ENCODE data around the gene PSD.

PSD gene

GRCh38 chr10:102438374-102438773 lies 19.8 kb upstream of the PSD start:
- DNase-seq, result no peak

- DNase-seq, result no peak
These were observed 18.9 kb upstream of the PSD start for GRCh38 chr10:102437515-102437914.

GRCh38 chr10:102436312-102436711 lies 17.7 kb upstream of the PSD start:
- DNase-seq, result no peak

- no peak for DNase-seq
These were observed 17.1 kb upstream of the PSD start for GRCh38 chr10:102435529-102436233.

- no peak for DNase-seq
These were observed 16.5 kb upstream of the PSD start for GRCh38 chr10:102435133-102435497.

GRCh38 chr10:102434394-102435132 lies 16.0 kb upstream of the PSD start:
- DNase-seq, result no peak

GRCh38 chr10:102433619-102434046 lies 15.0 kb upstream of the PSD start:
- DNase-seq, result no peak

GRCh38 chr10:102432162-102432950 lies 13.8 kb upstream of the PSD start, which contains the start of gene CUEDC2:
CUEDC2 (minus strand) TSS chr10:102432574; CDS start chr10:102425188, 7,386 bp downstream.
- DNase-seq, result peak; percentile 98

- DNase-seq, result peak; percentile 59
These were observed 13.0 kb upstream of the PSD start for GRCh38 chr10:102431452-102432124.

- no peak for DNase-seq
These were observed 10.9 kb upstream of the PSD start for GRCh38 chr10:102429468-102429867.

- DNase-seq, result no peak
These were observed 8.3 kb upstream of the PSD start for GRCh38 chr10:102426803-102427287.

- DNase-seq, result no peak
These were observed 6.9 kb upstream of the PSD start for GRCh38 chr10:102425444-102425843.

GRCh38 chr10:102424916-102425315 lies 6.3 kb upstream of the PSD start:
- no peak for DNase-seq

- no peak for DNase-seq
These were observed 5.6 kb upstream of the PSD start for GRCh38 chr10:102424145-102424544.

GRCh38 chr10:102423372-102423968 lies 4.9 kb upstream of the PSD start:
- DNase-seq, result no peak

- DNase-seq, result peak; percentile 74
These were observed 4.1 kb upstream of the PSD start for GRCh38 chr10:102422545-102423129.

GRCh38 chr10:102421757-102422512 lies 3.4 kb upstream of the PSD start:
- peak; percentile 37 for DNase-seq

GRCh38 chr10:102421507-102421756 lies 2.8 kb upstream of the PSD start:
- DNase-seq, result no peak

- peak; percentile 98 for DNase-seq
These were observed 2.3 kb upstream of the PSD start, which contains the start of gene FBXL15 for GRCh38 chr10:102420714-102421506. FBXL15 (plus strand) TSS chr10:102420836; CDS start chr10:102421130, 294 bp downstream.

- no peak for DNase-seq
These were observed 1.7 kb upstream of the PSD start for GRCh38 chr10:102420181-102420713.

Measured in NCI-H82 (cell line).